DOHH2 (cell line): ENCODE measurements around the gene ARL11.

Experiments
- EZH2phosphoT487 ChIP-seq: fragments of 200-600 bp; sonication (generic); IDR thresholded peaks from 2 replicates; pipeline ENCODE4 v1.6.1; 2017; ENCODE audit warnings: borderline replicate concordance, mild to moderate bottlenecking, antibody characterized with exemption, low read length, moderate library complexity, mixed read lengths
- TF ChIP-seq, protein P1 (sequence below): fragments of 200-600 bp; sonication (generic); IDR thresholded peaks from one replicate; pipeline ENCODE4 v1.5.1; 2014; ENCODE audit warnings: antibody characterized with exemption, mild to moderate bottlenecking, low read depth, low read length; ENCODE audit not compliant: poor library complexity, severe bottlenecking

DNA sequence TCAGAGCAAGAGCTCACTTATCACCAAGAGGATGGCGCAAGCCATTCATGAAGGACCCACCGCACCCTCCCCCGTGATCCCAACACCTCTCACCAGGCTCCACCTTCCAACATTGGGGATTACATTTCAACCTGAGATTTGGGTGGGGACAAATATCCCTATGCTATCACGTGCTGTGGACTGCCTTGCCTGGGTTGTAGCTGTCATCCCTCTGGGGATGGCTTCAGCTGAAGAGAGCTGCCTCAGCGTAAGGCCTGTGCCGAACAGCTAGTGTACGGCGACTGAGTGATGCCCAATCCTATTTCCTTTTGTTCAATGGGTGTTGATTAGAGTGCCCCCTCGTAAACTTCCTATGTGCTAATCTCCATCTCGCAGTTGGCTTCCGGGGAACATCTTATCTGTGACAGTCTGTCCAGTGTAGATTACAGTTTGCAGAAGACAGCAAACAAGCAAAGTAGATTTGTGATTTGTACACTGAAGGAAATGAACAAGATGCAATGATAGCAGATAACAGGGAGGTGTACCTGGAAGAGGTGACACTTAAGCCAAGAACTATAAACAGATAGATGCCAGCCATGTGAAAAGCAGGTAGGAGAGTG lies 31.2 kb upstream of the ARL11 start:
- TF ChIP-seq, protein P1, sequence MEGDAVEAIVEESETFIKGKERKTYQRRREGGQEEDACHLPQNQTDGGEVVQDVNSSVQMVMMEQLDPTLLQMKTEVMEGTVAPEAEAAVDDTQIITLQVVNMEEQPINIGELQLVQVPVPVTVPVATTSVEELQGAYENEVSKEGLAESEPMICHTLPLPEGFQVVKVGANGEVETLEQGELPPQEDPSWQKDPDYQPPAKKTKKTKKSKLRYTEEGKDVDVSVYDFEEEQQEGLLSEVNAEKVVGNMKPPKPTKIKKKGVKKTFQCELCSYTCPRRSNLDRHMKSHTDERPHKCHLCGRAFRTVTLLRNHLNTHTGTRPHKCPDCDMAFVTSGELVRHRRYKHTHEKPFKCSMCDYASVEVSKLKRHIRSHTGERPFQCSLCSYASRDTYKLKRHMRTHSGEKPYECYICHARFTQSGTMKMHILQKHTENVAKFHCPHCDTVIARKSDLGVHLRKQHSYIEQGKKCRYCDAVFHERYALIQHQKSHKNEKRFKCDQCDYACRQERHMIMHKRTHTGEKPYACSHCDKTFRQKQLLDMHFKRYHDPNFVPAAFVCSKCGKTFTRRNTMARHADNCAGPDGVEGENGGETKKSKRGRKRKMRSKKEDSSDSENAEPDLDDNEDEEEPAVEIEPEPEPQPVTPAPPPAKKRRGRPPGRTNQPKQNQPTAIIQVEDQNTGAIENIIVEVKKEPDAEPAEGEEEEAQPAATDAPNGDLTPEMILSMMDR: no peak
- TF ChIP-seq EZH2phosphoT487: no peak
